Colonic mucosa (tissue), 4 donors: ENCODE results near the gene AQP11. TPM values are rescaled to one million over a fixed set of nuclear protein-coding genes. Genes with fewer than 3 reads are reported as not detected.
"Not testable (repeated sequence)": the region's sequence is repeated elsewhere in the genome, so short reads cannot be mapped to it uniquely, and the experiment has no call there.

Experiments
- DNase-seq: peaks from one replicate; pipeline ENCODE4 v3.0.0-alpha.2; 2020
- H3K27ac ChIP-seq: fragments of 200-600 bp; one replicate; pipeline ENCODE4 v1.8.0; 2021
- H3K27me3 ChIP-seq: fragments of 200-600 bp; one replicate; pipeline ENCODE4 v1.8.0; 2021
- H3K36me3 ChIP-seq: fragments of 200-600 bp; one replicate; pipeline ENCODE4 v1.8.0; 2021
- H3K4me1 ChIP-seq: fragments of 200-600 bp; one replicate; pipeline ENCODE4 v1.8.0; 2021; ENCODE audit warnings: mild to moderate bottlenecking
- H3K4me3 ChIP-seq: fragments of 200-600 bp; one replicate; pipeline ENCODE4 v1.8.0; 2021
- H3K9ac ChIP-seq, 2 donors: one replicate each; pipeline ENCODE4 v1.7.0; 2013; ENCODE audit warnings: control low read depth in 2 of 2, low read depth in 2 of 2, low read length in 2 of 2
- H3K9me3 ChIP-seq: fragments of 200-600 bp; one replicate; pipeline ENCODE4 v1.8.0; 2021
- CTCF ChIP-seq: fragments of 200-600 bp; IDR thresholded peaks from one replicate; pipeline ENCODE4 v1.8.0; 2022; ENCODE audit warnings: antibody characterized with exemption, mild to moderate bottlenecking
- intact Hi-C: fragments of 100-400 bp; cut with DNase I; formaldehyde crosslinking; loops from one replicate; pipeline ENCODE4 v1.14.1; 2022
- total RNA-seq, 2 donors: library from RNA; stranded (reverse); fragmentation: NEBNext Ultra II Directional in 1 of 2; extraction: Animal tissue kit (Norgen Biotek cat#: 25700) in 1 of 2; gene quantifications; one replicate each; pipeline ENCODE4 v1.2.1, GENCODE V29; 2021
- donor health status: healthy.
- donor health status: DM: no; HTN: no; CAD: no.
- donor health status: DM: no; HTN: no; CAD: no.

The AQP11 gene
- total RNA-seq, 2 donors from 2014 or later: 4.3 to 5.4 TPM

- TF ChIP-seq CTCF: no peak
- Histone ChIP-seq H3K36me3 (no peaks in the 10 kb centered on the region), H3K4me1 (no peaks in the 10 kb centered on the region), H3K27ac (no peak overlapping the region), H3K27me3 (no peaks in the 10 kb centered on the region), H3K4me3 (no peak overlapping the region), H3K9me3 (no peaks in the 10 kb centered on the region), H3K9ac (no peak overlapping the region)
- intact Hi-C loops: no loop called here
- DNase-seq: no peak
These were observed 29.1 kb upstream of the AQP11 start for GRCh38 chr11:77560605-77561004.

- intact Hi-C loops: no loop called here
- Histone ChIP-seq H3K36me3 (no peaks in the 10 kb centered on the region), H3K27ac (no peak overlapping the region), H3K9ac (no peak overlapping the region), H3K4me3 (no peak overlapping the region), H3K9me3 (no peaks in the 10 kb centered on the region), H3K4me1 (no peaks in the 10 kb centered on the region), H3K27me3 (no peaks in the 10 kb centered on the region)
- TF ChIP-seq CTCF: no peak
- no peak for DNase-seq
These were observed 28.5 kb upstream of the AQP11 start for GRCh38 chr11:77561257-77561656.

- H3K27ac ChIP-seq: no peak overlapping the region
- no peaks in the 10 kb centered on the region for H3K36me3 ChIP-seq
- no peak for DNase-seq
- no peaks in the 10 kb centered on the region for H3K9me3 ChIP-seq
- no peak overlapping the region for H3K4me3 ChIP-seq
- intact Hi-C loops: no loop called here
- H3K27me3 ChIP-seq: no peaks in the 10 kb centered on the region
- no peak for TF ChIP-seq CTCF
- H3K4me1 ChIP-seq: no peaks in the 10 kb centered on the region
- H3K9ac ChIP-seq: no peak overlapping the region
These were observed 21.4 kb upstream of the AQP11 start for GRCh38 chr11:77568306-77568705.

- no peak overlapping the region for H3K9ac ChIP-seq
- no peaks in the 10 kb centered on the region for H3K4me1 ChIP-seq
- no peak overlapping the region for H3K4me3 ChIP-seq
- intact Hi-C loops: no loop called here
- no peak overlapping the region for H3K27ac ChIP-seq
- no peak for DNase-seq
- no peaks in the 10 kb centered on the region for H3K27me3 ChIP-seq
- no peak for TF ChIP-seq CTCF
- H3K9me3 ChIP-seq: no peaks in the 10 kb centered on the region
- H3K36me3 ChIP-seq: no peaks in the 10 kb centered on the region
These were observed 20.7 kb upstream of the AQP11 start for GRCh38 chr11:77568916-77569675.

GRCh38 chr11:77569676-77570070, 20.1 kb upstream of the AQP11 start:
- Histone ChIP-seq H3K27me3 (no peaks in the 10 kb centered on the region), H3K27ac (no peak overlapping the region), H3K9ac (no peak overlapping the region), H3K4me1 (no peaks in the 10 kb centered on the region), H3K9me3 (no peaks in the 10 kb centered on the region), H3K36me3 (no peaks in the 10 kb centered on the region), H3K4me3 (no peak overlapping the region)
- no peak for TF ChIP-seq CTCF
- intact Hi-C loops: no loop called here
- DNase-seq: no peak

- H3K36me3 ChIP-seq, H3K9me3 ChIP-seq, H3K4me3 ChIP-seq, H3K27me3 ChIP-seq, H3K9ac ChIP-seq, intact Hi-C loops, DNase-seq, H3K27ac ChIP-seq, H3K4me1 ChIP-seq: not testable (repeated sequence)
These were observed 18.9 kb upstream of the AQP11 start for GRCh38 chr11:77570896-77571295.

GRCh38 chr11:77575428-77575827, 14.3 kb upstream of the AQP11 start:
- H3K27ac ChIP-seq, H3K9ac ChIP-seq, H3K4me3 ChIP-seq, H3K27me3 ChIP-seq, DNase-seq, H3K9me3 ChIP-seq, intact Hi-C loops, H3K4me1 ChIP-seq, H3K36me3 ChIP-seq: not testable (repeated sequence)
